ENCODE measurements around the gene EMC10. TPM values are rescaled to one million over a fixed set of nuclear protein-coding genes. Genes with fewer than 3 reads are reported as not detected.
"Not testable (repeated sequence)": the region's sequence is repeated elsewhere in the genome, so short reads cannot be mapped to it uniquely, and the experiment has no call there.

Gene EMC10
- total RNA-seq, 2 experiments from 2014 or later, result 28.7 to 31.2 TPM

DNA sequence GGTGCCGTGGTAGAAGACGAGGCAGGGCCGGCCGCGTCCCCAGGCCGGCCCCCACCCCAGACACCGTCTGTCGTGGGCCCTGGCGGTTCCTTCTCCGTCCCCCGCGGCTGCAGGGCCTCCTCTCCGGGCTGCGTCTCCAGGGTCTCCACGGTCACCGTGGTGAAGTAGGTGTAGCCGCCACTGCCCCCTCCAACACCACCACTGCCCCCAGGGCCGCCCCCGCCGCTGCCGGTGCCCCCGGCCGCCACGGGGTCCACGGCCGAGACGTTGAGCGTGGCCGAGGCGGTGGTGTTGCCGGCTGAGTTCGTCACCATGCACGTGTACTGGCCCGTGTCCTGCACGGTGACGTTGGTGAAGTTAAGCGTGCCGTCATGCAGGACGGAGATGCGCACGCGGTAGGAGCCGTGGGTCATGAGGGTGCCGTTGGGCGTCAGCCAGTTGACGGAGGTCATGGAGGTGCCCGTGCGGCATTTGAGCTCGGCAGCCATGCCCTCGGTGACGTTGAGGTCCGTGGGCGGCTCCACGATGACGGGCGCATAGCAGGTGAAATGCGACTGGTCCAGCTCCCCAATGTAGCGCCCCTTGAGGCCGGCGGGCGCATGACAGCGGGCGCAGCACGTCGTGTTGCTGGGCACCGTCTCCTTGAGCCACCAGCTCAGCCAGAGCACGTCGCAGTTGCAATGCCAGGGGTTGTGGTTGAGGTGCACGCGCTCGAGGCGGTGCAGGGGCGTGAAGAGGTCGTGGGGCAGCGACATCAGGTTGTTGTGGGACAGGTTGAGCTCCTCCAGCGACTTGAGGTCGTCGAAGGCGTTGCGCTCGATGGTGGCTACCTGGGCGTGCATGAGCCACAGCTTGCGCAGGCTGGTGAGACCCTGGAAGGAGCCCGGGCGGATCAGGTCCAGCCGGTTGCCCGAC lies 42.0 kb downstream of the EMC10 start:
- POLR2A ChIA-PET, result no interaction called here
- no peak overlapping the region for H3K4me3 Mint-ChIP-seq
- CTCF ChIA-PET, result interaction anchor here (0.7 to 1.7 kb wide), 4 partner anchors 15 to 152 kb away, joined by 3 to 6 read pairs (median 3); no protein-coding TSS in a partner anchor
- no peak for DNase-seq
- no peak for ATAC-seq
- no peaks in the 10 kb centered on the region for H3K9me3 Mint-ChIP-seq
- intact Hi-C loops (cut with micrococcal nuclease), result no loop called here
- no peak overlapping the region for H3K27ac Mint-ChIP-seq
- no peaks in the 10 kb centered on the region for H3K36me3 Mint-ChIP-seq (ENCODE audit: low read depth)
- peak; percentile 32 for TF ChIP-seq CTCF (IDR thresholded peaks at IDR 0.05)
- peaks cover 2% of the 10 kb centered on the region for H3K4me1 Mint-ChIP-seq (ENCODE audit: low read depth)
- H3K27me3 Mint-ChIP-seq, result peaks cover 5% of the 10 kb centered on the region

- H3K9me3 Mint-ChIP-seq, result no peaks in the 10 kb centered on the region
- no peak overlapping the region for H3K27ac Mint-ChIP-seq
- peaks cover 2% of the 10 kb centered on the region for H3K4me1 Mint-ChIP-seq (ENCODE audit: low read depth)
- ChIA-PET CTCF (interaction anchor here (1.5 to 1.7 kb wide), 2 partner anchors 15 to 151 kb away, joined by 3 to 6 read pairs; no protein-coding TSS in a partner anchor), POLR2A (no interaction called here)
- ATAC-seq (no peak), DNase-seq (no peak)
- intact Hi-C loops (cut with micrococcal nuclease), result no loop called here
- H3K4me3 Mint-ChIP-seq, result no peak overlapping the region
- peaks cover 3% of the 10 kb centered on the region for H3K27me3 Mint-ChIP-seq
- no peak for TF ChIP-seq CTCF (IDR thresholded peaks at IDR 0.05)
- H3K36me3 Mint-ChIP-seq (ENCODE audit: low read depth), result no peaks in the 10 kb centered on the region
Observed at GRCh38 chr19:50519006-50519575, 42.8 kb downstream of the EMC10 start.

DNA sequence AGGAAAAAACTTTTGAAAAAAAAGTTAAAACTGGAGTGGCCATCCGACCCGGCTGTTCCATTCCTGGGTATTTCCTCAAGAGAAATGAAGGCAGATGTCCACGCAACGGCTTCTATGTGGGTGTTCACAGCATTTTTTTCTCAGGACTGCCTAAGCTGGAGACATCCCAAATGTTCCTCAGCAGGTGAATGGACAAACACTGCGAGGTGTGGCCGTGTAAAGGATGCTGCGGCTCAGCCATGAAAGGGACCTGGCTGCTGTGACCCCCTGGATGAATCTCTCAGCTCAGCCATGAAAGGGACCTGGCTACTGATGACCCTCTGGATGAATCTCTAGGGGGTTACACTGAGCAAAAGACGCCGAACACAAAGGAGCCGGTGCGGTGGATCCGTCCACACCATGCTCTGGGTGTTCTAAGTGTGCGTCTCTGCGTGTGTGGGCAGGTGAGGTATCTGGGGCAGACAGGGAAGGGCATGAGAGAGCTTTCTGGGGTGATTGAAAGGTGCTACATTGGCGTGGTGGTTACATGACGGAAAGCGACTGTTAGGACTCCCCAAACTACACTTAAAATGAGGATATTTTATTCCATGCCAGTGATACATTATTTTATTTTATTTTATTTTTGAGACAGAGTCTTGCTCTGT lies 44.6 kb downstream of the EMC10 start:
- no peaks in the 10 kb centered on the region for H3K9me3 Mint-ChIP-seq
- ChIA-PET CTCF (interaction anchor here (3.1 kb wide), 1 partner anchor 16 kb away, joined by 10 read pairs; no protein-coding TSS in a partner anchor), POLR2A (no interaction called here)
- intact Hi-C loops (cut with micrococcal nuclease), result no loop called here
- H3K4me3 Mint-ChIP-seq, result no peak overlapping the region
- H3K4me1 Mint-ChIP-seq (ENCODE audit: low read depth), result no peaks in the 10 kb centered on the region
- no peak for TF ChIP-seq CTCF (IDR thresholded peaks at IDR 0.05)
- H3K27me3 Mint-ChIP-seq, result no peaks in the 10 kb centered on the region
- ATAC-seq (no peak), DNase-seq (no peak)
- no peaks in the 10 kb centered on the region for H3K36me3 Mint-ChIP-seq (ENCODE audit: low read depth)
- H3K27ac Mint-ChIP-seq, result no peak overlapping the region

- H3K4me3 Mint-ChIP-seq, result no peak overlapping the region
- no peak for TF ChIP-seq CTCF (IDR thresholded peaks at IDR 0.05)
- no peaks in the 10 kb centered on the region for H3K36me3 Mint-ChIP-seq (ENCODE audit: low read depth)
- no peaks in the 10 kb centered on the region for H3K9me3 Mint-ChIP-seq
- ChIA-PET CTCF (interaction anchor here (3.1 kb wide), 1 partner anchor 14 kb away, joined by 10 read pairs; no protein-coding TSS in a partner anchor), POLR2A (interaction anchor here (0.5 kb wide), 1 partner anchor 52 kb away, joined by 4 read pairs; no protein-coding TSS in a partner anchor)
- H3K27me3 Mint-ChIP-seq, result peaks cover 2% of the 10 kb centered on the region
- no peak overlapping the region for H3K27ac Mint-ChIP-seq
- H3K4me1 Mint-ChIP-seq (ENCODE audit: low read depth), result no peaks in the 10 kb centered on the region
- ATAC-seq, result no peak
- DNase-seq, result no peak
- intact Hi-C loops (cut with micrococcal nuclease), result no loop called here
Observed at GRCh38 chr19:50522881-50523280, 46.6 kb downstream of the EMC10 start.

DNA sequence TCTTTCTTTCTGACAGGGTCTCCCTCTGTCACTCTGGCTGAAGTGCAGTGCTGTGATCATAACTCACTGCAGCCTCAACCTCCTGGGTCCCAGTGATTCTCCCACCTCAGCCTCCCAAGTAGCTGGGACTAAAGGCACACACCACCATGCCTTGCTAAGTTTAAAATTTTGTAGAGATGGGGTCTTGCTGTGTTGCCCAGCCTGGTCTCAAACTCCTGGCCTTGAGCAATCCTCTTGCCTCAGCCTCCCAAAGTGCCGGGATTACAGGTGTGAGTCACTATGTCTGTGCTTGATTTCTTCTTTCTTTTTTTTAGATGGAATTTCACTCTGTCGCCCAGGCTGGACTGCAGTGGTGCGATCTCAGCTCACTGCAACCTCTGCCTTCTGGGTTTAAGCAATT lies 51.7 kb downstream of the EMC10 start:
- H3K36me3 Mint-ChIP-seq (ENCODE audit: low read depth); H3K27ac Mint-ChIP-seq; intact Hi-C loops (cut with micrococcal nuclease); ATAC-seq; DNase-seq; H3K4me1 Mint-ChIP-seq (ENCODE audit: low read depth); POLR2A ChIA-PET; H3K9me3 Mint-ChIP-seq; H3K4me3 Mint-ChIP-seq: not testable (repeated sequence)
- H3K27me3 Mint-ChIP-seq, result peaks cover 15% of the 10 kb centered on the region
- CTCF ChIA-PET, result interaction anchor here (0.9 to 2.1 kb wide), 3 partner anchors 10 to 28 kb away, joined by 3 to 10 read pairs (median 6); no protein-coding TSS in a partner anchor
